Activated CD8-positive, alpha-beta T cell treated with anti-CD3 and anti-CD28 coated beads for 36 hours (primary cell): Measurements from ENCODE around the gene C12orf60. TPM values are rescaled to one million over a fixed set of nuclear protein-coding genes. Genes with fewer than 3 reads are reported as not detected.

Experiments used
- ATAC-seq: fragments of 200-7000 bp; cut with Tn5 transposase; one replicate; pipeline ENCODE4 v1.10.0; 2021; ENCODE audit warnings: mild to moderate bottlenecking, moderate library complexity
- CTCF ChIA-PET: fragments of 350-600 bp; sonication (Branson Sonifier 250); formaldehyde crosslinking; loops from one replicate; lab custom pipeline; 2021; ENCODE audit warnings: antibody characterized with exemption; lab: Charles Lee
- POLR2A ChIA-PET: fragments of 350-600 bp; sonication (Branson Sonifier 250); formaldehyde crosslinking; loops from one replicate; lab custom pipeline; 2021; ENCODE audit warnings: antibody characterized with exemption; lab: Charles Lee
- DNase-seq: peaks from one replicate; pipeline ENCODE4 v3.0.0-alpha.2; 2020
- H3K27ac Mint-ChIP-seq: one replicate; pipeline ENCODE4 v1.8.0; 2021; ENCODE audit warnings: mild to moderate bottlenecking, mixed read lengths
- H3K27me3 Mint-ChIP-seq: one replicate; pipeline ENCODE4 v1.8.0; 2021; ENCODE audit warnings: mixed read lengths
- H3K36me3 Mint-ChIP-seq: one replicate; pipeline ENCODE4 v1.8.0; 2021; ENCODE audit warnings: low read depth, mixed read lengths
- H3K4me1 Mint-ChIP-seq: one replicate; pipeline ENCODE4 v1.8.0; 2021; ENCODE audit warnings: low read depth, mixed read lengths
- H3K4me3 Mint-ChIP-seq: one replicate; pipeline ENCODE4 v1.8.0; 2021; ENCODE audit warnings: mild to moderate bottlenecking, moderate library complexity, mixed read lengths
- H3K9me3 Mint-ChIP-seq: one replicate; pipeline ENCODE4 v1.8.0; 2021; ENCODE audit warnings: mixed read lengths
- intact Hi-C: fragments of 100-400 bp; cut with micrococcal nuclease; formaldehyde crosslinking; loops from one replicate; pipeline ENCODE4 v1.10.0; 2022
- total RNA-seq, 2 experiments: library from RNA; stranded (reverse); gene quantifications; one replicate each; pipeline ENCODE4 v1.2.3, GENCODE V29; 2021
- TF ChIP-seq, protein P1 (sequence below): fragments of 200-600 bp; IDR thresholded peaks from one replicate; pipeline ENCODE4 v1.8.0; 2022; ENCODE audit warnings: antibody characterized with exemption, mild to moderate bottlenecking

Gene C12orf60
- total RNA-seq, 2 experiments from 2014 or later, result 3.3 to 4.2 TPM

DNA sequence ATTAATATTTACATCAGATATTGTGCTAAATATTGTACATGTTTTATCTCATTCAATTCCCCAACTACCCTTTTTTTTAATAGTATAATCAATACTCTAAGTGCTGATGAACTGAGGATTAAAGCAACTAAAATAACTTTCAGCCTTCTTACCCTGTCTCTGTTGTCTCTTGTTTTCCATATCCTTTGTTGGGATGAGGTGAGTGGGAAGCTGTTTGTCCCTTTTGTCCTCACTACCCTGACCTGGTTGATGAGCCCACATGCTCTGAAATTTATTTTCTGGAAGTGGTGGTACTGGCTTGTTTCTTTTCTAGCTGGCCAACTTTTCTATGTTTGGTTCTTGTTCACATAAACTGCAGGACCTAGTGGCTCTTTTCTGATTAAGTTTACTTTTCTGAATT lies 49.4 kb downstream of the C12orf60 start:
- Mint-ChIP-seq H3K27ac (no peak overlapping the region), H3K36me3 (no peaks in the 10 kb centered on the region), H3K4me1 (no peaks in the 10 kb centered on the region), H3K27me3 (no peaks in the 10 kb centered on the region), H3K4me3 (no peak overlapping the region), H3K9me3 (peaks cover 3% of the 10 kb centered on the region)
- TF ChIP-seq, protein P1, sequence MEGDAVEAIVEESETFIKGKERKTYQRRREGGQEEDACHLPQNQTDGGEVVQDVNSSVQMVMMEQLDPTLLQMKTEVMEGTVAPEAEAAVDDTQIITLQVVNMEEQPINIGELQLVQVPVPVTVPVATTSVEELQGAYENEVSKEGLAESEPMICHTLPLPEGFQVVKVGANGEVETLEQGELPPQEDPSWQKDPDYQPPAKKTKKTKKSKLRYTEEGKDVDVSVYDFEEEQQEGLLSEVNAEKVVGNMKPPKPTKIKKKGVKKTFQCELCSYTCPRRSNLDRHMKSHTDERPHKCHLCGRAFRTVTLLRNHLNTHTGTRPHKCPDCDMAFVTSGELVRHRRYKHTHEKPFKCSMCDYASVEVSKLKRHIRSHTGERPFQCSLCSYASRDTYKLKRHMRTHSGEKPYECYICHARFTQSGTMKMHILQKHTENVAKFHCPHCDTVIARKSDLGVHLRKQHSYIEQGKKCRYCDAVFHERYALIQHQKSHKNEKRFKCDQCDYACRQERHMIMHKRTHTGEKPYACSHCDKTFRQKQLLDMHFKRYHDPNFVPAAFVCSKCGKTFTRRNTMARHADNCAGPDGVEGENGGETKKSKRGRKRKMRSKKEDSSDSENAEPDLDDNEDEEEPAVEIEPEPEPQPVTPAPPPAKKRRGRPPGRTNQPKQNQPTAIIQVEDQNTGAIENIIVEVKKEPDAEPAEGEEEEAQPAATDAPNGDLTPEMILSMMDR, result no peak
- DNase-seq, result no peak
- intact Hi-C loops, result no loop called here
- no peak for ATAC-seq
- POLR2A ChIA-PET, result interaction anchor here (1.0 kb wide), 1 partner anchor 50 kb away, joined by 3 read pairs; no protein-coding TSS in a partner anchor
- CTCF ChIA-PET, result interaction anchor here (0.7 to 2.0 kb wide), 4 partner anchors 9 to 138 kb away, joined by 3 to 5 read pairs (median 4); no protein-coding TSS in a partner anchor

DNA sequence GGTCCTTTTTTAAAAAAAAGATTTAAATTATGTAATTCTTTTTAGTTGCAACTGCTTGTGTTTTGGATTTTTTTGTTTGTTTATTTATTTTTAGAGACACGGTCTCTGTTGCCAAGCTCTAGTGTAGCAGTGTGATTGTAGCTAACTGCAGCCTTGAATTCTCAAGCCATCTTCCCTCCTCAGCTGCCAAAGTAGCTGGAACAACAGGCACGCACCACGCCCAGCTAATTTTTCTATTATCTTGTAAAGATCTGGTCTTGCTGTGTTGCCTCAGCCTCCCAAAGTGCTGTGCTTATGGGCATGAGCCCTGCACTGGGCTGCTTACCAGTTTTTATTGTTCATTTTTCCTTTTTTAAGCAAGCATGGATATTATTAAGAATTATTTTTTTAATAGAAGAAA lies 50.5 kb downstream of the C12orf60 start:
- Mint-ChIP-seq H3K36me3 (no peaks in the 10 kb centered on the region), H3K27me3 (no peaks in the 10 kb centered on the region), H3K4me3 (no peak overlapping the region), H3K4me1 (no peaks in the 10 kb centered on the region), H3K9me3 (peaks cover 3% of the 10 kb centered on the region), H3K27ac (no peak overlapping the region)
- ChIA-PET CTCF (interaction anchor here (0.9 to 2.0 kb wide), 2 partner anchors 10 to 40 kb away, joined by 3 to 5 read pairs; no protein-coding TSS in a partner anchor), POLR2A (no interaction called here)
- intact Hi-C loops, result no loop called here
- no peak for ATAC-seq
- DNase-seq, result no peak
- TF ChIP-seq, protein P1, result no peak

DNA sequence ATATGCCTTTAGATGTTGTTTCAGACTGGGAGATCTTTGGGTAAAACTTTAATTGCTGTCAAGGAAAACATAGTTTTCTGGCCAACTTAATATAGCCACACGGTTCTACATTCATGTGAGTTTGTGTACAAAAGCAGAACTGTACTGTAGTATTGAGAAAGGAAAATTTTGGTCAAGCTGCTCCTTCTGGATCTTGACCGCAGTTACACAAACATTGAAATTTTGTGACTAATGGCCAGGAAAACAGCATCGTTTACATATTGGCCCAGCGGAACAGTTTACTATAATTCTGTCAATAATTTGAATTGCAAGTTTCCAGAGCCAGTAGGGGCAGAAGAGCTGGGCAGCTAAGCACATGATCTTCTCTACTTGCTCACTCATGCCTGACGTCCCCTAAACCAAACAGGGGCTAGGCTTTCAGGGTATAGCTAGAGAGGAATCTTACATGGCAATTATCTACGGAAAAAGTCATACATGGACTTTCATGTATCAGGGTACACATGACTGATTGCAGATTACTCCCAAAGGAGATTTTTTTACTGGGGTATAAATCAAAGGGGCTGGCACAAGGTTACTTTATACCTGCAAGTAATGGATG lies 51.2 kb downstream of the C12orf60 start:
- Mint-ChIP-seq H3K9me3 (peaks cover 10% of the 10 kb centered on the region), H3K36me3 (peaks cover 5% of the 10 kb centered on the region), H3K4me3 (no peak overlapping the region), H3K27me3 (no peaks in the 10 kb centered on the region), H3K27ac (no peak overlapping the region), H3K4me1 (no peaks in the 10 kb centered on the region)
- CTCF ChIA-PET, result interaction anchor here (0.6 to 2.0 kb wide), 2 partner anchors 9 to 10 kb away, joined by 3 to 5 read pairs; no protein-coding TSS in a partner anchor
- intact Hi-C loops, result no loop called here
- POLR2A ChIA-PET, result no interaction called here
- ATAC-seq (no peak), DNase-seq (no peak)
- TF ChIP-seq, protein P1, result no peak

DNA sequence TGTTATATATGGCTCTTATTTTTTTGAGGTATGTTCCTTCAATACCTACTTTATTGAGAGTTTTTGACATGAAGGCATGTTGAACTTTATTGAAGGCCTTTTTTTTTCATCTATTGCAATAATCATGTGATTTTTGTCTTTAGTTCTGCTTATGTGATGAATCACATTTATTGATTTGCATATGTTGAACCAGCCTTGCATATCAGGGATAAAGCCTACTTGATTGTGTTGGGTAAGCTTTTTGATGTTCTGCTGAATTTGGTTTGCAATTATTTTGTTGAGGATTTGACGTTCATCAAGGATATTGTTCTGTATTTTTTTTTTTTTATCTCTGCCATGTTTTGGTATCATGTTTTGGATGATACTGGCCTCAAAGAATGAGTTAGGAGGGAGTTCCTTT lies 55.0 kb downstream of the C12orf60 start:
- ChIA-PET POLR2A (no interaction called here), CTCF (no interaction called here)
- H3K27me3 Mint-ChIP-seq, result no peaks in the 10 kb centered on the region
- TF ChIP-seq, protein P1, result no peak
- peaks cover 17% of the 10 kb centered on the region for H3K9me3 Mint-ChIP-seq
- H3K27ac Mint-ChIP-seq, result no peak overlapping the region
- H3K4me3 Mint-ChIP-seq, result no peak overlapping the region
- no peaks in the 10 kb centered on the region for H3K4me1 Mint-ChIP-seq
- ATAC-seq (no peak), DNase-seq (no peak)
- H3K36me3 Mint-ChIP-seq, result peaks cover 12% of the 10 kb centered on the region
- intact Hi-C loops, result no loop called here

DNA sequence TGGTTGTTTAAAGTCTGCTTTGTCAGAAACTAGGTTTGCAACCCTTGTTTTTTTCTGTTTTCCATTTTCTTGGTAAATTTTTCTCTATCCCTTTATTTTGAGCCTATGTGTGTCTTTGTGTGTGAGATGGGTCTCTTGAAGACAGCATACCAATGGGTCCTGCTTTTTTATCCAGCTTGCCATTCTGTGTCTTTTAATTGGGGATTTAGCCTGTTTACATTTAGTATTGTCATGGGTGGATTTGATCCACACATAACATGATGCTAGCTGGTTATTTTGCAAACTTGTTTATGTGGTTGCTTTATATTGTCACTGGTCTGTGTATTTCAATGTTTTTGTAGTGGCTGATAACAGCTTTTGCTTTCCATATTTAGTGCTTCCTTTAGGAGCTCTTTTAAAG lies 57.0 kb downstream of the C12orf60 start:
- ChIA-PET POLR2A (no interaction called here), CTCF (no interaction called here)
- H3K9me3 Mint-ChIP-seq, result peaks cover 17% of the 10 kb centered on the region
- TF ChIP-seq, protein P1, result no peak
- no peak for DNase-seq
- no peaks in the 10 kb centered on the region for H3K4me1 Mint-ChIP-seq
- ATAC-seq, result no peak
- H3K27ac Mint-ChIP-seq, result no peak overlapping the region
- intact Hi-C loops, result no loop called here
- peaks cover 12% of the 10 kb centered on the region for H3K36me3 Mint-ChIP-seq
- H3K27me3 Mint-ChIP-seq, result no peaks in the 10 kb centered on the region
- H3K4me3 Mint-ChIP-seq, result no peak overlapping the region
